Activated gamma-delta T cell treated with Interleukin-2 at 50 U/mL for 16 hours (primary cell): ENCODE measurements around the gene SESN3.
"Not testable (repeated sequence)": the region's sequence is repeated elsewhere in the genome, so short reads cannot be mapped to it uniquely, and the experiment has no call there.

Experiments used
- DNase-seq: peaks from one replicate; pipeline ENCODE4 v3.0.0-alpha.2; 2020

The SESN3 gene

DNA sequence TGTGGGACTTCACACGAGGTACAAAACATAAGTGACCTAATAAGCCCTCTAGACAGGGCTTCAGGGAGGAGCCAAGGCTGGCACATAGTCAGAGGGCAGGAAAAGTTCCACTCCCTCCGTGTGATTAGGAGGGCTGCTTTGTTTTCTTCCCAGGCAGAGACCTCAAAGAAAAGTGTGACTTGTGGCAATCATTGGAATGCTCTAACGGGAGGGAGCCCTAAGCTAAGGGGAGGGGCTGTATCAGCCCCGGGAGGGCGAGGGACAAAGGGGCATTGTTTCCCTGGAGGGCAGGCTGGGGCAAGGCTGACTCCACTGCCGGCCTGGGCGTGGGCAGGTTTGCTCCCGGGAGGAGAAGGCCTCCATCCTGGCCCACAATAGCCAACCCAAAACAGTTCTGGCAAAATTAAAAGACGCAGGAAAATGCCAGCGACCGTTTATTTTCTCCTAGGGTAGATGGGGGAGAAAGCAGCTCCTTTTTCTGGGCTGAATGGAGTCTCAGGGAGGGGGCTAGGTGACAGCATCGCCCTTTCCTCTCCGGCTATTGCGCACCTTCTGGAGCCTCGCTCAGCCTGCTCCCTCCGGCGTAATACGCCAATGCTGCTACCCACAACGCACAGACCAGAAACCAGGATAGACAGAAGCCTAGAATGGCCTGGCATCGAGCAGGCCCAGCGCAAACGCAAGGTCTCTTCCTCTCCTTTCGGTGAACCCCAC lies 81.2 kb downstream of the SESN3 start:
- no peak for DNase-seq

DNA sequence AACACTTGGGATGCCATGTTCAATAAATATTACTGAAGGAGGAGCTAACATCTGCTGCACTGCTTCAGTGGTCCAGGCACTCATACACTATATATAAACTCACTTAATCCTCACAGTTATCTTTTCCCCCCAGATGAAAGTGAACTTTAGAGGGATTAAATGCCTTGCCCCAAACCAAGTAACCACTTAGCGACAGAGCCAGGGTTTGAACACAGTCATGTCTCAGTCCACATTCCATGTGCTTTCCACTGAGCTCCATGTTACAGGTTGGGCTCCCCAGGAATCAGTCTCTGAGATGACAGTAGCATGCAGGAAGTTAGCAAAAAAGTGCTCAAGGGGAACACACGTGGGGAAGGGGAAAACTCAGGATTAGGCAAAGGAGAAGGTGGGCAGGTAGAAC lies 82.1 kb downstream of the SESN3 start:
- no peak for DNase-seq

DNA sequence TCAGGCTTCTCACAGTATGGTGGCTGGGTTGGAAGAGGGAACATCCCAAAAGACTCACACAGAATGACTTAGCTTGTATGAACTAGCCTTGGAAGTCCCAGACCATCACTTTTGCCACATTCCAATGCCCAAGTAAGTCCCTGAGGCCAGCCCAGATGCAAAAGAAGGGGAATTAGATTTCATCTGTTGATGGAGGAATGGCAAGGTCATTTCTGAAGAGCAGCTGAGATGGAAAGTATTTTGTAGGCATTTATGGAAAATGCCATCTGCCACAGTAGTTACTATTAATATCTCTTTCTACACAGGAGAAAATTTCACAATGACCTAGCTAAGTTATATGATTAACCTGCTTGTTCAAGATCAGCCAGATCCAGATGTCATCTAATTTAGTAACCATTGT lies 82.6 kb downstream of the SESN3 start:
- no peak for DNase-seq

DNA sequence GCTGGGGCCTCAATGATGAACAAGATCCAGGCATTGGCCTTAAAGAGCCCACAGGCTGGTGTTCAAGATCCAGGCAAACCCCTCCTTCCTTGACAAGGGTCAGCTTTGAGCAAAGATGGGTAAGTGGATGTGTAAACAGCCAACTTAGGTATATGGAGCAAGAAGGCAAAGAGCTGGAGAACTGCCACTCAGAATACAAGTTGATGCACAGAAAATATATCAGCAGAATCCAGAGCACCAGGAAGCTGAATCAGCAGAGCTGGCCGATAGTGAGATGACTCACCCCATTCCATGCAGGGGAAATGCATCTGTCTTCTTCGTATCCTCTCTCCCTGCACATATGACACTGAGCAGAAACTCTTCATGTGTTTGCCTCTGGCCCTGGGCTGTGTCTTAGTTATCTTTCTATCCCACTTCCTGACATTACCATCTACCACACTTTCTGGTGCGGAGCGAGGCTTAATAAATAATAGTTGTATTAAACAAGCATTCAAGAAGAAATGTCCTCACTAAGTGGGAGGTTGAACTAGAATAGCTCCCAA lies 83.6 kb downstream of the SESN3 start:
- no peak for DNase-seq

DNA sequence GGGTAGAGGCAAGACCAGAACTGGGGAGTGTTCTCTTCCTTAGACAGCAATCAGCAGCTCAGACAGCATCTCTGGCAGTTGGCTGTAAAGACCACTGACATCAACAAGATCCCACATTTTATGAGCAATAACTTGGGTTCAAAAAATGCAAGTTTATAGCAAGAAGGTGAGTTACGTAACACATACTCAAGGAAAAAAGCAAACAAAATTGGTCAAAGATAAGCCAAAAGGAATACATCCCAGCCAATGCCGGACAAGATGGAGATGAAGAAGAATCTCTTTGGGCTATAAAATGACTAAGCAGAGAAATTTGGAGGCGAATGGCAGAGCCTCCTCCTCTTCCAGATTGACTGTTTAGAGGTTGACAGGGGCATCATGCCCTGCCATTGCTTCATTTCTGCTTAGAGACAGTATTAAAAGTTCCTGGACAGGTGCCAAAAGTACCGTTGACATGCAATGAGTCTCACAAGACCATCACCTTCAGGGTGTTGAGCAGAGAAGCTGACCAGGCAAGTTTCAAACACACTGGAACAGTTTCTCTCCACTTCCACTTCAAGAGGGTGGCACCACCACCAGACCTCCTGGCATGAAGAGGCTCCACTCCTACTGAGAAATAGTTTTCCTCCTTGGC lies 85.5 kb downstream of the SESN3 start:
- DNase-seq = no peak

DNA sequence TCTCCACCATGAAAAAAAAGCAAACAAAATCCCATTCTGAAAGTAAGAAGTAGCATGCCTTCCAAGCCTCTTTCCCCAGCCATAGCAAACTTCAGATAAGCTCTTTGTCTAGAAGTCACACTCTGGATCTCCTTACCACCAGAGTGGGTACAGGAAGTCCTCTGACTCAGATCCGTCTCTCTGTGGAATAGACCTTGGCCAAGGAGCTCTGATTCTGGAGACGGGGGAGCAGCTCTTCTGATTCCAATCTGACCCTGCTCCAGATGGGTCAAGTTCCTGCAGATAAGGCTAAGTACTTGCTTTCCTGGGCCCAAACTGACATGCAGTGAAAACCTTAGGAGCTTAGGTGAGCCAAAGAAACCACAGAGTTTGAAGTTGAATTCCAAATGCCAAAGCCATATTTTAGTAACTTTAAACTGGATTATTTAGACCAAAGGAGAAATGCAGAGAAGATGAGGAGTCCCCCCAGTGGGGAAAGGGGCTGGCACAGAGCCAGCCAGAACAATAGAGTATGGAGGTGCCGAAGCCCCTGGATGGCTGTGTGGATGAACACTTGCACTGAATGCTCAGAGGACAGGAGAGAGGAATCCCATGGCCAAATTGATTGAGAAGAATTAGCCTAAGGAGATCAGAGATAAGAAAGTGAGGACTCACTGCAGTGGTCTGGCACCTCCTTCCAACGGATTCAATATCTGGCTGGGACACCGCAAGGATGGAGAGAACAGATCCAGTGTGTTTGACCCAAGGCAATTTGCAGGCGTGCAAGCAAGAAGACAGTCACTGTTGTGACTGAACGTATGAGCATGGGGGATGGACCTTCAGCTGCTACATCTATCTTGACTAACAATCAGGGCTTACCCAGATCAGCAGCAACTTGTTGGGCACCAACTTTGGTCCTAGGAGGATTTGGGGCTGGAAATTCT lies 86.4 kb downstream of the SESN3 start:
- no peak for DNase-seq

DNA sequence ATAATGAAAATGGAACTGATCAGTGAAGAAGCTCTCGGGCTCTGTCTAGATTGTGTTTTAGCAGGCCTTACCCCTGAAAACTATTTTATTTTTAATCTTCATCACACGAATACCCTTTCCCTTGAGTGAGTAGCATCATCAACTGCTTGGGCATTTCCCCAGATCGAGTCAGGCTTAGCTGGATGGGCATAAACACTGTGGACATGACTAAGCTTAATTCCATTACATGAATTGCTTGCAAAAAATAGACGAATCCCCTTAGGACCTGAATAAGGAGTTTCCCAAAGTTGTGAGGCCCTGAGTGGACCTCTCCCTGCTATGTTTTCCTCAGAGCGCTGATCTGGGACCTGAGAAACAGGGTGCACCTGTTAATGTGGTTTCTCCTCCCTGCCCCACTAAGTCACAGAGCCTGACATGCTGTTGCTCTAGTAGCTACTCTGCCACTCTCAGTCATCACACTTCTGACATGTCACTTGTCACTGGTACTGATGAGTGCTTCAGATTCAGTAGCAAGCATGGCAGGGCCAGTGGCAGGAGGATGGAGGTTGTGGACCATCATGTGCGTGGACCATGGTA lies 87.8 kb downstream of the SESN3 start:
- DNase-seq = no peak

DNA sequence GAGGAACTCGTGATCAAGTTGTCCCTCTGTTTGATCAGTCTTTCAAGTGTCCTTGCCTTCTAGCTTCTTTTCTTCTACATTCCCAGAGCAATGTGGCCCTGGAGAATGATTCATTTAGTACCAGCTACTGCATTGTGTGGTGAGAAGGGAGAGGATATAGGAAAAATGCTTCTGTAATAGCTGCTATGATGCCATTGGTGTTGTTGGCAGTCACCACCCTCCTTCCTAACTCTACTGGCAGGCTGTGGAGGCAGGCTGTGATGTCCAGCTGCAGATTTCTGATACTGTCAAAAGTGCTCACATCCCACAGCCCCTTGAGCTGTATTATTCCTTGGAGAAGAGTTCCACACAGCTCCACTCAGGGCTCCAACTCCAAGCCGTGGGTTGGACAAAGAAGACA lies 88.6 kb downstream of the SESN3 start:
- DNase-seq = no peak

DNA sequence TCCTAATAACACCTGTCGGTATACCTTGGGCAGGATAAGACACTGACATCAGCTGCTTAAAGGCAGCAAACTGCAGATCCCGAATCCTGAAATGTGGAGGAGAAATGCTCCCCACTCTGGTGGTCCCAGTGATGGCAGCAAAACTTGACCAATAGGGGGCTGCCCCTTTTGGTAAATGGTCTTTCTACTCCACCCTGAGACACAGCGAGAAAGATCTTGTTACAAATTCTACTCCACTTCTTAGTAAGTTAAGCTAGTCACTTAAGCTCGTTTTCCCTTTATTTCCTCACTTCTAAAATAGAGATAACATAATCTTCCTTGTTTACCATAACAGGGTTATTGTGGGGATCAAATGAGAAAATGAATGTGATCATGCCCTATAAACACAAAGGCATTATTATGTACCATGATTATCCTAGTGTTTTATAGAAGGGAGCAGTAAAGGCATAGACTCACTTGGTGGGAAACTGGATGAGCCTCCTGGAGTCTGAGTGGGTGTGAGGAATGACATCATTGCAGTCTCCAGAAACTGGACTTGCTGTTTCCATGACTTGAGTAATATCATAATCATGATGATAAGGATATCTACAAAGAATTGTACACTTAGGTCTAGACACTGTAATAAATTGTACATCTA lies 90.5 kb downstream of the SESN3 start:
- no peak for DNase-seq

DNA sequence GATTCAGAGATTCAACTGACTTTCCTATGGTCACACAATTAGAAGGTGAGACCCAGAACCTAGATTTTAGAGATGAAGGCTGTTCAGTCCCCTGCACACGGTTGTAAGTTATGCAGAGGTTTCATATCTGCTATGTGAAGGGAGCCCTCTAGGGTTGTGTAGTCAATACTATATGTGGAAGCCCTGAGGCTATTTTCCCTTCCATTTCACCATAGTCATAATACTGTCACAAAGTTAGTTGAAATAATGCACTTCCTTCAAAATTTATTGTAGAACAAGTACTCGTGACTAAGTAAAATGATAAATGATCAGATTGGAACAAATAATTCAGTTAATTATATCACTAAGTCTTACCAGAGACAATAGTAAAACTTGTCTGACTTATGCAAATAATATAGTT lies 92.6 kb downstream of the SESN3 start:
- DNase-seq = no peak

DNA sequence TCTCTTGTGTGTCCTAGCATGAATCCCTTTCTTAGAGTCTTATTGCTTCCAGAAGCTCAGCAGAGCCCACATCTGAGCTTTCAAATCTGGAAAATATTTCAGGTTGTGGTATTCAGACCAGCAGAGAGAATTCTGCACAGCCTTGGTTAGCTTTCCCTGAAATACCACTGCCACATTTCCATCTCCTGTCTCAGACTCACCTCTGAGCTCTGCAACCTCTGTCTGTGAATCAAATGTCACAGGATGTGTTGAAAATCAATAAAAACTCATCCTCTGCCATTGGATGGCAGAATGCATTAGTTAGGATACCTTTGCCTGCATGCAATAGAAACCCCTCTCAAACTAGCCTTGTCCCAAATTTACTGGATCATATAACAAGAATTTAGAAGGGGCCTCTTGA lies 93.7 kb downstream of the SESN3 start:
- no peak for DNase-seq

DNA sequence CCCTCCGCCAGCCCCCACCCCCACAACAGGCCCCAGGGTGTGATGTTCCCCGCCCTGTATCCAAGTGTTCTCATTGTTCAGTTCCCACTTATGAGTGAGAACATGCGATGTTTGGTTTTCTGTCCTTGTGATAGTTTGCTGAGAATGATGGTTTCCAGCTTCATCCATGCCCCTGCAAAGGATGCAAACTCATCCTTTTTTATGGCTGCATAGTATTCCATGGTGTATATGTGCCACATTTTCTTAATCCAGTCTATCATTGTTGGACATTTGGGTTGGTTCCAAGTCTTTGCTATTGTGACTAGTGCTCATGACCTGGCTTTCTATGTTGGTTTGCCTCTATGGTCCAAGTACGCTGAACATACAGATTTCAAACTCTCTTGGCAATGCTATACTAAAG lies 94.3 kb downstream of the SESN3 start:
- DNase-seq = not testable (repeated sequence)

DNA sequence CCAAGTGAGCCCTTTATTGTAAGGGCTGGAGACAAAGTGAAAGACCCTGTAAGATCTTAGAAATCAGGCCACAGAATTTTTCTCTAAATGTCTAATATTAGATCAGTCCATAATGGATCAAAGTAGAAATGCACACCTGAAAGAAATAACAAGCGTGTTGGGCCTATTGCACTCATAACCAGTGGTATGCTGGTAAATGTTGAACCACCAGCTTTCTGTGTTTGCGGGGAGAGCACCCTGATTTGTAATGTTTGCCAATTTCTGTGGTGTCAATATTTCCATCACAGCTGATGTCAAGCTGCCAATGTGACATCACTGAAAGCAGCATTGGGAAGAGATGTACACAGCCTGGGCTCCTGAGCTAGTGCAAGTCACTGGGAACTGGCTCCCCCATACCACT lies 95.1 kb downstream of the SESN3 start:
- DNase-seq = no peak

DNA sequence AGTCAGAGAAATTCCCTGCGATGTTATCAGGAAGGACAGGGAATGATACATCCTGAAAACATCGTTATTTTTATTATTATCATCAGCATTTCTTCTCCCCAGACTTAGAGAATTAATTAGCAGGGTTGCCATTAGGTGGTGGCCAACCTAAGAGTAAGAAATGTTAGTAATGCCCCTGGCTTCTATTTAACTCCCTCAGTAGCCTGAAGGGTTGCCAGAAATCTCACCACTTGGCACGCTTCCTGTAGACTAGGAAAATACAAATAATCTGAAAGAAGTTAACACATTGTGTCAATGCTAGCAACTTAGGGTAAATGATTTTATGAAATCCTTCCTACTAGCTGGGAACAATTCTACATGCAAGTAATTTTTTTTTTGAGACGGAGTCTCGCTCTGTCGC lies 95.8 kb downstream of the SESN3 start:
- no peak for DNase-seq

DNA sequence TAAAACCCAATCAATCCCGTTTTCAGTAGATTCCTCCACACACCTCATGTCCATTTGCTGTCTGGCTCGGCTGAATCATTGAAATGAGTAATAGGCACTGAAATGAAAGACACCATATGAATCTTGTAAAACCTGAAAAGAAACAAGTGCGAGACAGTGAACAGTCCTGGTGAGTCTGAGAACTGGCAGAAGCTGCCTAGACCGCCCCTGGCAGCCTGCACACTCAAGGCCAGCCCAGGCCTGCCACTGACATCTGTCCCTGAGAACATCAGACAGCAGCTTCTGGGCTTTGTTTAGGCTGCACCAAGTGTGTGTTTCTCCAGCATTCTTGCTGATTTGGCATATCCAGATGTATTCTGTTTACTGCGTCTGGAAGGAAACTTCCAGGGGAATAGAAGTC lies 96.5 kb downstream of the SESN3 start:
- DNase-seq = no peak

DNA sequence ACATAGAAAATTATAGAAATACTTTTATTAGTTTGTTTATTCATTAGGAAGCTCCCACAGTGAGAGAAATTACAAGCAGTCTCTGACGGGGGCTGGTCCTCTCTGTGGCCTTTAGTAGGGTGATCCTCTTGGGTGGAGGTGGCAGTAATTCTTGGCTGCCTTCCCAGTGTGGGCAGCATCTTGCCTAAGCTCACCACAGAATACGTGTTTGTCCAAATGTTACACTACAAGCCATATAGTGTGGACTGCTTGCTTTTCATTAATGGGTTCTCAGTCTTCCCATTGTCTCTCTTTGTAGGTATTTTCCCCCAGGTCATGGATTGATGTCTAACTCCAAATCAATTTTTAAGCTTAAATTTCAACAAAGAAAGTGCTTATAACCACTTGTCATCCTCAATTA lies 98.0 kb downstream of the SESN3 start:
- no peak for DNase-seq

DNA sequence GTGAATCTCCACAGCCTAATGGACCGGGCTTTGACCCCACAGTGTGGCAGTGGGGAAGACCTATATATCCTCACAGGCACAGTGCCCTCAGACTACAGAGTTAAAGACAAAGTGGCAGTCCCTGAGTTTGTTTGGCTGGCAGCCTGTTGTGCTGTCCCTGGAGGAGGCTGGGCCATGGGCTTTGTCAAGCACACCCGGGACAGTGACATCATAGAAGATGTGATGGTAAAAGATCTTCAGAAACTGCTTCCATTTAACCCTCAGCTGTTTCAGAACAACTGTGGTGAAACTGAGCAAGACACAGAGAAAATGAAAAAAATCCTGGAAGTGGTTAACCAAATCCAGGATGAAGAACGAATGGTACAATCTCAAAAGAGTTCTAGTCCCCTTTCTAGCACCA lies 102.4 kb downstream of the SESN3 start:
- no peak for DNase-seq

DNA sequence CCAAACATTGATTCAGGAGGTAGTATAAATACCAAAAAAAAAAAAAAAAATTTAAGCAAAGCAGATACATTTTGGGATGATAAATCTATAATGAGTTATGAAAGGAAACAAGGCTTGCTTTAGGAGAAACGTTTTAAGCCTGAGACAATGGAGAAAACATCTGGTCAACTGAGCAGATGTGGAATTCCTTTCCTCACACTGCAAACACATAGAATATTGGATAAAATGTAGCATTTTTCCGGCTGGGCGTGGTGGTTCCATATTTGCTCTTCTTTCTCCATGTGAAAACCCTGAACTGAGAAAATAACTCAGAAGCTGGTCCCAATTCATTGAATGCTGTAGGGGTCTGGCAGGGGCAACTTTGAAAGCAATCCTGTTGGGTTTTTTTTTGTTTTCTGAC lies 107.4 kb downstream of the SESN3 start:
- DNase-seq = no peak

DNA sequence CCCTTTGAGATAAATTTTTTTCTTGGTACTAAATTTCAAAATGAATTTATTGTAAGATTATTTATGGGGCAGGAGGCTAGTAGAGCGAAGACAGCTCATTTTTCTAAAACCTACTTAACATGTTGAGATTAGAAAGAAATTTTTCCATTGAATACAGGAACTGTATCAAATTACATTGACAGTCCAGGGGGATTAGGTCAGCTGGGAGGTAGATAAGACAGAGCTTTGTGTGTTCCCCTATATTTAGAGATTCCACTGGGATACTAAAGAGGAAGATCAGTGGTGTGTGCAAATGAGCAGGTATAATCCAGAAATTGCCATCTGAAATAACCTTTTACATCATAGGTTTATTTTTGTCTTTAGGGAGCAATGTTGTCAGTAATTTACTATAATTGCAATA lies 109.3 kb downstream of the SESN3 start:
- DNase-seq = no peak

DNA sequence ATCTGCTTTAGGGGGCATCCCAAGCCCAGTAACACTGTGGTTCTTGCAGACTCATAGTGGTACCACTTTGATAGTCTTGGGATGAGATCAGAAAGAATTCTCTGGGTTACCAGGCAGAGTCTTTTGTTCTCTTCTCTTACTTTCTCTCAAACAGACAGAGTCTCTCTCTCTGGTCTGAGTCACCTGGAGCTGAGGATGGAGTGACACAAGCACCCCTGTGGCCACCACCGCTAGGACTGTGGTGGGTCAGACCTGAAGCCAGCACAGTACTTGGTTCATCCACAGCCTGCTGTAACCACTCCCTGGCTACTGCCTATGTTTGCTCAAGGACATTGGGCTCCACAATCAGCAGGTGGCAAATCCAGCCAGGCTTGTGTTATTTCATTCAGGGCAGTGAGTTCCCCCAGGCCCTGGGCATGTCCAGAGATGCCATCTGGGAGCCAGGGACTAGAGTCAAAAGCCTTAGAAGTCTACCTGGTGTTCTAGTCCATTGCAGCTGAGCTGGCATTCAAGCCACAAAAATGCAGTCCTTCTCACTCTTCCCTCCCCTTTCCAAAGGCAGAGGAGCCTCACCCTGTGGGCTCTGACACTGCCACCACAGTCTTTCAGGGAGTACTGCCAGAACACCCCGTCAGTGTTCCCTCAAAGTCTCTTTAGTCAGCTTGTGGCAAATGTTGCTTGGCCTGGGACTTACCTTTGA lies 111.5 kb downstream of the SESN3 start:
- no peak for DNase-seq

DNA sequence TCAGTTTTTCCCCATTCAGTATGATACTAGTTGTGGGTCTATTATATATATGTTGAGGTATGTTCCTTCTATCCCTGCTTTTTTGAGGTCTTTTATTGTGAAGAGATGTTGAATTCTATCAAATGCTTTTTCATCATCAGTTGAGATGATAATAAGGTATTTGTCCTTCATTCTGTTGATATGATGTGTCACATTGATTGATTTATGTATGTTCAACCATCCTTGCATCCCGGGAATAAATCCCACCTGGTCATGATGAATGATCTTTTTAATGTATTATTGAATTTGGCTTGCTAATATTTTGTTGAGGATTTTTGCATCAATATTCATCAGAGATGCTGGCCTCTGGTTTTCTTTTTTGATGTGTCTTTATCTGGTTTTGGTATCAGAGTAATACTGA lies 115.4 kb downstream of the SESN3 start:
- no peak for DNase-seq
